ENCODE data around the gene ADAMTS2. TPM values are rescaled to one million over a fixed set of nuclear protein-coding genes. Genes with fewer than 3 reads are reported as not detected.

The ADAMTS2 gene
- total RNA-seq, 1 donor from 2014 or later, result not detected

DNA sequence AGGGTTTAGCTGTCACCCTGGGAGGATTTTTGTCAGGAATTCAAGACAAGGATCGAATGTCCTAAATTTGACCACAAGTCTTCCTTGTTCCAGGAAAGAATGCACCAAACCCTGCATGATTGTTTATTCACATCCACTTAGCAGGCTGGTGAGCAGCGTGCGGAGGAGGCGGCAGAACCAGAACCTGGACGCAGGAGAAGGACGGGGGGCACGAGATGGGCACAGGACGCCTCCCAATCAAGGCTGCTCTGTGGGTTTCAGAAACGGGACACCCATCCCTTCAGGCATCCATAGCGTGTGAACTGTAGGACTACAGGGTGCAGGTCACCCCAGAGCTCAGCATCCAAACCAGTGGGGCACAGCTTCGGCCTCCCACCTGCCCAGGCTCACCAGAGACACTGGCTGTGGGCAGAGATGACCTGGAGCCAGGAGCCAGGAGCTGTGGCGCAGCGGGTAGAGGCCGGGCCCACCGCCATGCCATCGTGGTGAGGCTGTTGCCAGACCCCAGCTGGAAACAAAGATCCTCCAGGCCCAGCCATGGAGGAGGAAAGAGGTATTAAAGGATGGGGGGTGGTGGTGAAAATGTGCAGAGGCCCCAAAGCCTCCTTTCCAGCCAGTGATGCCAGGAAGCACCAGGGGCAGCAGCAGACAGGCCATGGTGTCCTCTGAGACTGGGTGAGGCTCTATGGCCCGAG lies 32.3 kb upstream of the ADAMTS2 start:
- Mint-ChIP-seq H3K27ac (no peak overlapping the region), H3K27me3 (no peaks in the 10 kb centered on the region), H3K36me3 (ENCODE audit: low read depth) (no peaks in the 10 kb centered on the region), H3K4me3 (no peak overlapping the region), H3K4me1 (no peaks in the 10 kb centered on the region), H3K9me3 (no peaks in the 10 kb centered on the region)
- ChIA-PET CTCF (no interaction called here), POLR2A (no interaction called here)
- TF ChIP-seq, protein P1, sequence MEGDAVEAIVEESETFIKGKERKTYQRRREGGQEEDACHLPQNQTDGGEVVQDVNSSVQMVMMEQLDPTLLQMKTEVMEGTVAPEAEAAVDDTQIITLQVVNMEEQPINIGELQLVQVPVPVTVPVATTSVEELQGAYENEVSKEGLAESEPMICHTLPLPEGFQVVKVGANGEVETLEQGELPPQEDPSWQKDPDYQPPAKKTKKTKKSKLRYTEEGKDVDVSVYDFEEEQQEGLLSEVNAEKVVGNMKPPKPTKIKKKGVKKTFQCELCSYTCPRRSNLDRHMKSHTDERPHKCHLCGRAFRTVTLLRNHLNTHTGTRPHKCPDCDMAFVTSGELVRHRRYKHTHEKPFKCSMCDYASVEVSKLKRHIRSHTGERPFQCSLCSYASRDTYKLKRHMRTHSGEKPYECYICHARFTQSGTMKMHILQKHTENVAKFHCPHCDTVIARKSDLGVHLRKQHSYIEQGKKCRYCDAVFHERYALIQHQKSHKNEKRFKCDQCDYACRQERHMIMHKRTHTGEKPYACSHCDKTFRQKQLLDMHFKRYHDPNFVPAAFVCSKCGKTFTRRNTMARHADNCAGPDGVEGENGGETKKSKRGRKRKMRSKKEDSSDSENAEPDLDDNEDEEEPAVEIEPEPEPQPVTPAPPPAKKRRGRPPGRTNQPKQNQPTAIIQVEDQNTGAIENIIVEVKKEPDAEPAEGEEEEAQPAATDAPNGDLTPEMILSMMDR (IDR thresholded peaks at IDR 0.05), result no peak
- DNase-seq, result no peak
- intact Hi-C loops (cut with micrococcal nuclease), result no loop called here
- ATAC-seq (ENCODE audit: low read depth), result no peak

- Mint-ChIP-seq H3K27me3 (no peaks in the 10 kb centered on the region), H3K27ac (no peak overlapping the region), H3K36me3 (ENCODE audit: low read depth) (no peaks in the 10 kb centered on the region), H3K4me3 (no peak overlapping the region), H3K9me3 (no peaks in the 10 kb centered on the region), H3K4me1 (no peaks in the 10 kb centered on the region)
- ChIA-PET POLR2A (no interaction called here), CTCF (no interaction called here)
- TF ChIP-seq, protein P1 (IDR thresholded peaks at IDR 0.05), result no peak
- intact Hi-C loops (cut with micrococcal nuclease), result no loop called here
- DNase-seq (no peak), ATAC-seq (ENCODE audit: low read depth) (no peak)
Observed at GRCh38 chr5:179376701-179377420, 31.6 kb upstream of the ADAMTS2 start.

- Mint-ChIP-seq H3K4me1 (no peaks in the 10 kb centered on the region), H3K36me3 (ENCODE audit: low read depth) (no peaks in the 10 kb centered on the region), H3K9me3 (no peaks in the 10 kb centered on the region), H3K4me3 (no peak overlapping the region), H3K27me3 (no peaks in the 10 kb centered on the region), H3K27ac (no peak overlapping the region)
- TF ChIP-seq, protein P1 (IDR thresholded peaks at IDR 0.05), result no peak
- ATAC-seq (ENCODE audit: low read depth) (no peak), DNase-seq (no peak)
- CTCF ChIA-PET, result no interaction called here
- POLR2A ChIA-PET, result no interaction called here
- intact Hi-C loops (cut with micrococcal nuclease), result no loop called here
Observed at GRCh38 chr5:179375831-179376365, 30.6 kb upstream of the ADAMTS2 start.

GRCh38 chr5:179375236-179375685 lies 30.0 kb upstream of the ADAMTS2 start:
- TF ChIP-seq, protein P1 (IDR thresholded peaks at IDR 0.05), result no peak
- Mint-ChIP-seq H3K4me1 (no peaks in the 10 kb centered on the region), H3K4me3 (no peak overlapping the region), H3K27ac (no peak overlapping the region), H3K9me3 (no peaks in the 10 kb centered on the region), H3K36me3 (ENCODE audit: low read depth) (no peaks in the 10 kb centered on the region), H3K27me3 (no peaks in the 10 kb centered on the region)
- ATAC-seq (ENCODE audit: low read depth) (no peak), DNase-seq (no peak)
- intact Hi-C loops (cut with micrococcal nuclease), result no loop called here
- ChIA-PET POLR2A (no interaction called here), CTCF (no interaction called here)

DNA sequence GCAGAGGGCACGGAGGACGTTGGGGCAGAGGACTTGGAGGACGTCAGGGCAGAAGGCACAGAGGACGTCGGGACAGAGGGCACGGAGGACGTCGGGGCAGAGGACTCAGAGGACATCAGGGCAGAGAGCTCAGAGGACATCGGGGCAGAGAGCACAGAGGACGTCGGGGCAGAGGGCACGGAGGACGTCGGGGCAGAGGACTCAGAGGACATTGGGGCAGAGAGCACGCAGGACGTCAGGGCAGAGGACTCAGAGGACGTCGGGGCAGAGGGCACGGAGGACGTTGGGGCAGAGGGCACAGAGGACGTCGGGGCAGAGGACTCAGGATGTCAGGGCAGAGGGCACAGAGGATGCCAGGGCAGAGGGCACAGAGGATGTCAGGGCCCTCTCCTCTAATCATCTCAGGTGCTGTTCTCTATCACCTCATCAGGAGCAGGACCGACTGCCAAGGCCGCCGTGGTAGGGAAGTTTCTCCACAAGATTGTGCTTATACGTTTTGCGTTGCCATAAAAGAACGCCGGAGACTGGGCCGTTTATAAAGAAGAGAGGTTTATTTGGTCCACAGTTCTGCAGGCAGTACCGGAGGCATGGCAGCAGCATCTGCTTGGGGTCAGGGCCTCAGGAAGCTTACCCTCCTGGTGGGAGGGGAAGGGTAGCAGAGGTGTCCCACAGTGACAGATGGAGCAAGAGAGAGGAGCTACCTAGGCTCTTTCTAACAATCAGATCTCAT lies 29.4 kb upstream of the ADAMTS2 start:
- intact Hi-C loops (cut with micrococcal nuclease), result no loop called here
- Mint-ChIP-seq H3K36me3 (ENCODE audit: low read depth) (no peaks in the 10 kb centered on the region), H3K27me3 (no peaks in the 10 kb centered on the region), H3K27ac (no peak overlapping the region), H3K9me3 (no peaks in the 10 kb centered on the region), H3K4me3 (no peak overlapping the region), H3K4me1 (no peaks in the 10 kb centered on the region)
- ChIA-PET CTCF (no interaction called here), POLR2A (no interaction called here)
- no peak for DNase-seq
- TF ChIP-seq, protein P1 (IDR thresholded peaks at IDR 0.05), result no peak
- no peak for ATAC-seq (ENCODE audit: low read depth)

Measured in activated B cell treated with CpG ODN at 0.5 μM for 24 hours (primary cell).